ENCODE results near the gene RBM19. TPM values are rescaled to one million over a fixed set of nuclear protein-coding genes. Genes with fewer than 3 reads are reported as not detected.

Gene RBM19
- total RNA-seq, 1 experiment from 2014 or later, result 61.7 TPM

GRCh38 chr12:113803759-113804140, 162.4 kb downstream of the RBM19 start:
- no TSS peak for BruUV-seq (replicated peaks)
- CTCF ChIA-PET, result no interaction called here
- H3F3A ChIP-seq (ENCODE audit: low read length, unreplicated experiment), result no peaks in the 10 kb centered on the region

GRCh38 chr12:113802966-113803758, 163.0 kb downstream of the RBM19 start:
- no peaks in the 10 kb centered on the region for H3F3A ChIP-seq (ENCODE audit: low read length, unreplicated experiment)
- H3K4me1 ChIP-seq (ENCODE audit: insufficient read depth, low read length), result peaks cover 9% of the 10 kb centered on the region; the same call in 1 of the 2 replicates
- no peaks in the 10 kb centered on the region for H3K27me3 ChIP-seq (ENCODE audit: low read length)
- 0 out of 2 replicates have a peak overlapping the region, but pooled peaks have one; percentile 6 for H3K4me2 ChIP-seq (ENCODE audit: low read length)
- no peak for DNase-seq
- no peaks in the 10 kb centered on the region for H3K9me2 ChIP-seq (replicated peaks; ENCODE audit: low read length)
- ATAC-seq, result no peak
- intact Hi-C loops (cut with micrococcal nuclease), result no loop called here
- ChIA-PET CTCF (no interaction called here), POLR2A (ENCODE audit: unreplicated experiment) (no interaction called here)
- H4K20me1 ChIP-seq (ENCODE audit: low read length), result no peaks in the 10 kb centered on the region
- H3K4me3 ChIP-seq (ENCODE audit: low read length), result no peak overlapping the region
- H3K79me2 ChIP-seq (ENCODE audit: low read length), result no peaks in the 10 kb centered on the region
- no peak overlapping the region for H2AFZ ChIP-seq (ENCODE audit: low read length)
- no peak for TF ChIP-seq EZH2 (IDR thresholded peaks at IDR 0.05; ENCODE audit: low read length, unreplicated experiment)
- no peak for TF ChIP-seq EZH2phosphoT487 (IDR thresholded peaks at IDR 0.05; ENCODE audit: borderline replicate concordance, low read length)
- no peak for TF ChIP-seq CTCF (conservative IDR thresholded peaks at IDR 0.05; ENCODE audit: low read depth, low read length)
- H3K9ac ChIP-seq (ENCODE audit: low read length), result no peak overlapping the region
- H3K9me3 ChIP-seq (ENCODE audit: low read length), result no peaks in the 10 kb centered on the region
- BruUV-seq (replicated peaks), result no TSS peak
- H3K36me3 ChIP-seq (ENCODE audit: low read depth, low read length), result no peaks in the 10 kb centered on the region
- H3K27ac ChIP-seq (ENCODE audit: low read length), result no peak overlapping the region

More at GRCh38 chr12:113803759-113804140, 162.4 kb downstream of the RBM19 start:
- no peak for DNase-seq
- Histone ChIP-seq H2AFZ (ENCODE audit: low read length) (no peak overlapping the region), H4K20me1 (ENCODE audit: low read length) (no peaks in the 10 kb centered on the region), H3K4me2 (ENCODE audit: low read length) (no peak overlapping the region), H3K9me2 (replicated peaks; ENCODE audit: low read length) (no peaks in the 10 kb centered on the region), H3K27ac (ENCODE audit: low read length) (no peak overlapping the region), H3K27me3 (ENCODE audit: low read length) (no peaks in the 10 kb centered on the region), H3K4me3 (ENCODE audit: low read length) (no peak overlapping the region), H3K9ac (ENCODE audit: low read length) (no peak overlapping the region), H3K4me1 (ENCODE audit: insufficient read depth, low read length) (peaks cover 9% of the 10 kb centered on the region; the same call in 1 of the 2 replicates), H3K79me2 (ENCODE audit: low read length) (no peaks in the 10 kb centered on the region), H3K9me3 (ENCODE audit: low read length) (no peaks in the 10 kb centered on the region), H3K36me3 (ENCODE audit: low read depth, low read length) (no peaks in the 10 kb centered on the region)
- POLR2A ChIA-PET (ENCODE audit: unreplicated experiment), result no interaction called here
- TF ChIP-seq EZH2 (IDR thresholded peaks at IDR 0.05; ENCODE audit: low read length, unreplicated experiment) (no peak), CTCF (conservative IDR thresholded peaks at IDR 0.05; ENCODE audit: low read depth, low read length) (no peak), EZH2phosphoT487 (IDR thresholded peaks at IDR 0.05; ENCODE audit: borderline replicate concordance, low read length) (no peak)
- intact Hi-C loops (cut with micrococcal nuclease), result no loop called here
- no peak for ATAC-seq

All from PC-3 (cell line).